SK-N-SH (cell line): Measurements from ENCODE around the gene PCP2. TPM values are rescaled to one million over a fixed set of nuclear protein-coding genes. Genes with fewer than 3 reads are reported as not detected.
A peak's percentile ranks its signal among the peaks of the same experiment; 100 is the strongest.

Source experiments
- CTCF ChIA-PET: fragments of 300-600, 350-600 bp; formaldehyde crosslinking; extraction: SDS; loops from one replicate; lab custom pipeline; 2021; lab: Yijun Ruan, JAX
- POLR2A ChIA-PET: fragments of 350-600 bp; sonication (Branson Sonifier 250); formaldehyde crosslinking; extraction: SDS; loops from one replicate; lab custom pipeline; 2020; ENCODE audit warnings: antibody characterized with exemption, inconsistent platforms; lab: Yijun Ruan, JAX
- DNase-seq: peaks from one replicate; pipeline ENCODE4 v3.0.0; 2012
- H2AFZ ChIP-seq: fragments of 200-600 bp; sonication (generic); 2 replicates; pipeline ENCODE4 v1.8.1; 2016; ENCODE audit warnings: antibody characterized with exemption, mild to moderate bottlenecking, low read depth
- H3F3A ChIP-seq: fragments of 200-600 bp; sonication (generic); replicated peaks from 2 replicates; pipeline ENCODE3; 2016; ENCODE audit warnings: antibody characterized with exemption, mild to moderate bottlenecking; ENCODE audit not compliant: insufficient read depth
- H3K27ac ChIP-seq, 2 experiments: fragments of 200-500 bp in 1 of 2; fragments of 200-600 bp in 1 of 2; sonication (Bioruptor generic) in 1 of 2; sonication (generic), shearing (Covaris generic) in 1 of 2; 2 replicates each; pipeline versions ENCODE4 v1.5.1 to v1.6.1; 2014 to 2016; ENCODE audit warnings: low read depth in 2 of 2, inconsistent platforms in 1 of 2, low read length in 1 of 2, mild to moderate bottlenecking in 1 of 2, mixed read lengths in 1 of 2
- H3K27me3 ChIP-seq: fragments of 200-600 bp; sonication (generic), shearing (Covaris generic); 2 replicates; pipeline ENCODE4 v1.6.1; 2016; ENCODE audit warnings: mixed run types; ENCODE audit not compliant: insufficient read depth
- H3K36me3 ChIP-seq, 2 experiments: fragments of 200-500 bp in 1 of 2; fragments of 200-600 bp in 1 of 2; sonication (Bioruptor generic) in 1 of 2; sonication (generic) in 1 of 2; replicated peaks in 1 of 2; 2 replicates each; pipeline versions ENCODE3 to v1.5.1; 2014 to 2016; ENCODE audit warnings: low read length in 1 of 2, mild to moderate bottlenecking in 1 of 2; ENCODE audit not compliant: insufficient read depth in 2 of 2, control insufficient read depth in 1 of 2
- H3K4me1 ChIP-seq, 2 experiments: fragments of 200-500 bp in 1 of 2; fragments of 200-600 bp in 1 of 2; sonication (Bioruptor generic) in 1 of 2; sonication (generic), shearing (Covaris generic) in 1 of 2; 2 replicates each; pipeline versions ENCODE4 v1.5.1 to v1.6.1; 2014 to 2016; ENCODE audit warnings: low read depth in 1 of 2, low read length in 1 of 2, mixed run types in 1 of 2; ENCODE audit not compliant: insufficient read depth in 2 of 2, control insufficient read depth in 1 of 2
- H3K4me2 ChIP-seq: fragments of 200-600 bp; sonication (generic), shearing (Covaris generic); 2 replicates; pipeline ENCODE4 v1.6.1; 2017; ENCODE audit warnings: mixed run types
- H3K4me3 ChIP-seq, 2 experiments: fragments of 200-500 bp in 1 of 2; fragments of 200-600 bp in 1 of 2; sonication (Bioruptor generic) in 1 of 2; sonication (generic), shearing (Covaris generic) in 1 of 2; 2 replicates each; pipeline versions ENCODE4 v1.5.1 to v1.8.1; 2014 to 2016; ENCODE audit warnings: low read depth in 2 of 2, inconsistent platforms in 1 of 2, low read length in 1 of 2, mild to moderate bottlenecking in 1 of 2, mixed read lengths in 1 of 2, moderate library complexity in 1 of 2
- H3K79me2 ChIP-seq: fragments of 200-600 bp; sonication (generic); 2 replicates; pipeline ENCODE4 v1.8.1; 2017; ENCODE audit warnings: mild to moderate bottlenecking; ENCODE audit not compliant: insufficient read depth
- H3K9ac ChIP-seq: fragments of 200-600 bp; sonication (generic); 2 replicates; pipeline ENCODE4 v1.6.1; 2017; ENCODE audit warnings: mixed run types
- H3K9me2 ChIP-seq: fragments of 200-600 bp; sonication (generic); 2 replicates; pipeline ENCODE4 v1.6.1; 2017; ENCODE audit warnings: mixed run types
- H3K9me3 ChIP-seq: fragments of 200-600 bp; sonication (generic); 2 replicates; pipeline ENCODE4 v1.6.1; 2017; ENCODE audit warnings: mixed run types, mild to moderate bottlenecking, moderate library complexity
- H4K20me1 ChIP-seq: fragments of 200-600 bp; sonication (generic); 2 replicates; pipeline ENCODE4 v1.6.1; 2017; ENCODE audit warnings: mild to moderate bottlenecking, mixed run types; ENCODE audit not compliant: insufficient read depth
- EZH2phosphoT487 ChIP-seq: fragments of 200-600 bp; sonication (generic); IDR thresholded peaks from 2 replicates; pipeline ENCODE4 v1.6.1; 2017; ENCODE audit warnings: low read depth, mixed run types, mild to moderate bottlenecking, antibody characterized with exemption, moderate library complexity, borderline replicate concordance
- FOSL2 ChIP-seq: IDR thresholded peaks from 2 replicates; pipeline ENCODE4 v1.4.0; 2012; ENCODE audit warnings: low read depth, mild to moderate bottlenecking, moderate library complexity, borderline replicate concordance
- FOXJ3 ChIP-seq: sonication (generic); formaldehyde crosslinking; IDR thresholded peaks from 2 replicates; pipeline ENCODE4 v1.5.1; 2020; ENCODE audit warnings: mild to moderate bottlenecking, missing genetic modification reagents
- GABPA ChIP-seq: IDR thresholded peaks from 2 replicates; pipeline ENCODE4 v1.4.0; 2012; ENCODE audit warnings: low read depth, mild to moderate bottlenecking
- GATA2 ChIP-seq: sonication (generic); formaldehyde crosslinking; IDR thresholded peaks from 2 replicates; pipeline ENCODE4 v1.5.0; 2020; ENCODE audit warnings: mild to moderate bottlenecking, missing genetic modification reagents
- MEF2A ChIP-seq: IDR thresholded peaks from 2 replicates; pipeline ENCODE4 v1.4.0; 2012; ENCODE audit warnings: low read depth, borderline replicate concordance
- NFIC ChIP-seq: IDR thresholded peaks from 2 replicates; pipeline ENCODE4 v1.4.0; 2012; ENCODE audit warnings: borderline replicate concordance
- PBX3 ChIP-seq: IDR thresholded peaks from 2 replicates; pipeline ENCODE4; 2012
- POLR2AphosphoS5 ChIP-seq: IDR thresholded peaks from 2 replicates; pipeline ENCODE4 v1.6.1; 2012; ENCODE audit warnings: low read depth, low read length
- RFX5 ChIP-seq: IDR thresholded peaks from 2 replicates; pipeline ENCODE4 v1.6.1; 2012; ENCODE audit warnings: mild to moderate bottlenecking, improper control_type of control experiment, low read length
- SIN3A ChIP-seq: IDR thresholded peaks from 2 replicates; pipeline ENCODE4 v1.6.1; 2012; ENCODE audit warnings: low read depth, mild to moderate bottlenecking, low read length, moderate library complexity, borderline replicate concordance
- TAF1 ChIP-seq: IDR thresholded peaks from 2 replicates; pipeline ENCODE4 v1.6.1; 2012; ENCODE audit warnings: low read depth, mild to moderate bottlenecking, low read length, moderate library complexity, borderline replicate concordance
- ZBTB33 ChIP-seq: IDR thresholded peaks from 2 replicates; pipeline ENCODE4 v1.4.0; 2012; ENCODE audit warnings: low read depth, borderline replicate concordance
- WGBS: methylation state at CpG from one replicate; pipeline ENCODE4 v1.1.6; 2017; ENCODE audit warnings: low lambda C conversion rate; 5-methylcytosine and 5-hydroxymethylcytosine counted together
- polyA plus RNA-seq, 3 experiments: library from polyadenylated mRNA; depleted of rRNA; stranded (reverse); fragments of >200 nt; gene quantifications; 2 replicates each; pipeline ENCODE4 v1.2.3, GENCODE V29; 2012
- TF ChIP-seq, protein P1 (sequence below): fragments of 150-350 bp; IDR thresholded peaks from 2 replicates; pipeline ENCODE4 v1.6.1; 2016; ENCODE audit warnings: mild to moderate bottlenecking, low read depth, low read length
- TF ChIP-seq, protein P2 (sequence below): IDR thresholded peaks from 2 replicates; pipeline ENCODE4 v1.4.0; 2012; ENCODE audit warnings: low read depth
- TF ChIP-seq, protein P3 (sequence below): IDR thresholded peaks from 2 replicates; pipeline ENCODE4 v1.4.0; 2012; ENCODE audit warnings: low read depth, borderline replicate concordance
- TF ChIP-seq, protein P4 (sequence below): IDR thresholded peaks from 2 replicates; pipeline ENCODE4 v1.6.1; 2012; ENCODE audit warnings: mild to moderate bottlenecking, low read depth, low read length, moderate library complexity

PCP2 gene
- polyA plus RNA-seq, 1 of the 3 experiments (the other 2 are of a cell fraction) = not detected

DNA sequence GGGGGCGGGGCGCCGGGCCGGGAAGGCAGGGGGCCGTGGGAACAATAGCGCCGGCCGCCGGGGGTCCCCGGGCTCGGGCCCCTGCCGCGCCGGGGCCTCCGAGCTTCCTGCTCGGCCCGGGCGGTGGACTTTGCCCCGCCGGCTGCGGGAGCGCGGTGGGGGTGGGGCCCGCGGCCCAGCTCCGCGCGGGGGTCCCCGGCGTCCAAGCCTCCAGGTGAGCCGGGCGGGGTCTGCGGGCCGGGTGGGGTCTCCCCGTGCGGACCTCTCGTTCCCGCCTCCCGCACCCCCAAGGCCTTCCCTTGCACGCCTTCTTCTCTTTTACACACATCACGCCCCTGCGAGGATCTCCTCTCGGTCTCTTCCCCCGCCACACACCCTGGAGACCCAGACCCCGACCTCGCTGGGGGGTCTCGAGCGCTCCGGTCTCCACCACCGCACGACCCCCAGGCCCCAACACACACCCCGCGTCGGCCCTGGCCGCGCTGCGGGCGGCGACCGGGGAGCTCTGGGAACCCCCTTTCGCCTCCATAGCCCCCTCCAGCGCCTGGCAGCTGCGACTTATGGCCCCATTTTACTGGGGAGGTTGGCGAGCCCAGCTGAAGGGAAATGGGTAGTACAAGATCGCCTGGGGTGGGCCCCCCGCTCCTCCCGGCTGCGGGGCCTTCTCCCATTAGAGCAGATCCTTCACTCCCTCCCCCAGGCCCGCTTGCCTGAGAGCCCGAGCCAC, 37.1 kb downstream of the PCP2 start:
- Histone ChIP-seq H3K9me2 (no peaks in the 10 kb centered on the region), H4K20me1 (no peaks in the 10 kb centered on the region), H3K79me2 (no peaks in the 10 kb centered on the region), H3K4me1 (peaks cover 0 to 8% of the 10 kb centered on the region in 2 experiments; a peak in 1 of 4 replicates), H2AFZ (no peak overlapping the region), H3F3A (no peaks in the 10 kb centered on the region), H3K36me3 (no peaks in the 10 kb centered on the region), H3K27me3 (peaks cover 22% of the 10 kb centered on the region), H3K27ac (no peak overlapping the region), H3K9me3 (no peaks in the 10 kb centered on the region), H3K9ac (no peak overlapping the region), H3K4me3 (peak overlapping the region in 1 of 2 experiments; percentile 48; a peak in 2 of 4 replicates), H3K4me2 (no peak overlapping the region)
- WGBS = 14% methylated on average over 19 of the region's 70 CpGs
- DNase-seq = peak; percentile 70
- POLR2A ChIA-PET = interaction anchor here (0.6 to 2.4 kb wide), 4 partner anchors 9 to 33 kb away, joined by 3 to 9 read pairs (median 4); partner anchors contain the start of genes PET100 and XAB2
- CTCF ChIA-PET = interaction anchor here (0.7 to 2.8 kb wide), 7 partner anchors 11 to 53 kb away, joined by 3 to 19 read pairs (median 3); no protein-coding TSS in a partner anchor
- TF ChIP-seq ZBTB33 (no peak), FOSL2 (no peak), MEF2A (no peak), TAF1 (no peak), GATA2 (CRISPR knock-in tag) (no peak), SIN3A (no peak), EZH2phosphoT487 (no peak), POLR2AphosphoS5 (no peak), FOXJ3 (CRISPR knock-in tag) (no peak), RFX5 (no peak), GABPA (no peak), NFIC (no peak), PBX3 (no peak)
- TF ChIP-seq, protein P1, sequence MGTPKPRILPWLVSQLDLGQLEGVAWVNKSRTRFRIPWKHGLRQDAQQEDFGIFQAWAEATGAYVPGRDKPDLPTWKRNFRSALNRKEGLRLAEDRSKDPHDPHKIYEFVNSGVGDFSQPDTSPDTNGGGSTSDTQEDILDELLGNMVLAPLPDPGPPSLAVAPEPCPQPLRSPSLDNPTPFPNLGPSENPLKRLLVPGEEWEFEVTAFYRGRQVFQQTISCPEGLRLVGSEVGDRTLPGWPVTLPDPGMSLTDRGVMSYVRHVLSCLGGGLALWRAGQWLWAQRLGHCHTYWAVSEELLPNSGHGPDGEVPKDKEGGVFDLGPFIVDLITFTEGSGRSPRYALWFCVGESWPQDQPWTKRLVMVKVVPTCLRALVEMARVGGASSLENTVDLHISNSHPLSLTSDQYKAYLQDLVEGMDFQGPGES = no peak
- TF ChIP-seq, protein P2, sequence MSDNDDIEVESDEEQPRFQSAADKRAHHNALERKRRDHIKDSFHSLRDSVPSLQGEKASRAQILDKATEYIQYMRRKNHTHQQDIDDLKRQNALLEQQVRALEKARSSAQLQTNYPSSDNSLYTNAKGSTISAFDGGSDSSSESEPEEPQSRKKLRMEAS = no peak
- TF ChIP-seq, protein P3, sequence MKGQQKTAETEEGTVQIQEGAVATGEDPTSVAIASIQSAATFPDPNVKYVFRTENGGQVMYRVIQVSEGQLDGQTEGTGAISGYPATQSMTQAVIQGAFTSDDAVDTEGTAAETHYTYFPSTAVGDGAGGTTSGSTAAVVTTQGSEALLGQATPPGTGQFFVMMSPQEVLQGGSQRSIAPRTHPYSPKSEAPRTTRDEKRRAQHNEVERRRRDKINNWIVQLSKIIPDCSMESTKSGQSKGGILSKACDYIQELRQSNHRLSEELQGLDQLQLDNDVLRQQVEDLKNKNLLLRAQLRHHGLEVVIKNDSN = no peak
- TF ChIP-seq, protein P4, sequence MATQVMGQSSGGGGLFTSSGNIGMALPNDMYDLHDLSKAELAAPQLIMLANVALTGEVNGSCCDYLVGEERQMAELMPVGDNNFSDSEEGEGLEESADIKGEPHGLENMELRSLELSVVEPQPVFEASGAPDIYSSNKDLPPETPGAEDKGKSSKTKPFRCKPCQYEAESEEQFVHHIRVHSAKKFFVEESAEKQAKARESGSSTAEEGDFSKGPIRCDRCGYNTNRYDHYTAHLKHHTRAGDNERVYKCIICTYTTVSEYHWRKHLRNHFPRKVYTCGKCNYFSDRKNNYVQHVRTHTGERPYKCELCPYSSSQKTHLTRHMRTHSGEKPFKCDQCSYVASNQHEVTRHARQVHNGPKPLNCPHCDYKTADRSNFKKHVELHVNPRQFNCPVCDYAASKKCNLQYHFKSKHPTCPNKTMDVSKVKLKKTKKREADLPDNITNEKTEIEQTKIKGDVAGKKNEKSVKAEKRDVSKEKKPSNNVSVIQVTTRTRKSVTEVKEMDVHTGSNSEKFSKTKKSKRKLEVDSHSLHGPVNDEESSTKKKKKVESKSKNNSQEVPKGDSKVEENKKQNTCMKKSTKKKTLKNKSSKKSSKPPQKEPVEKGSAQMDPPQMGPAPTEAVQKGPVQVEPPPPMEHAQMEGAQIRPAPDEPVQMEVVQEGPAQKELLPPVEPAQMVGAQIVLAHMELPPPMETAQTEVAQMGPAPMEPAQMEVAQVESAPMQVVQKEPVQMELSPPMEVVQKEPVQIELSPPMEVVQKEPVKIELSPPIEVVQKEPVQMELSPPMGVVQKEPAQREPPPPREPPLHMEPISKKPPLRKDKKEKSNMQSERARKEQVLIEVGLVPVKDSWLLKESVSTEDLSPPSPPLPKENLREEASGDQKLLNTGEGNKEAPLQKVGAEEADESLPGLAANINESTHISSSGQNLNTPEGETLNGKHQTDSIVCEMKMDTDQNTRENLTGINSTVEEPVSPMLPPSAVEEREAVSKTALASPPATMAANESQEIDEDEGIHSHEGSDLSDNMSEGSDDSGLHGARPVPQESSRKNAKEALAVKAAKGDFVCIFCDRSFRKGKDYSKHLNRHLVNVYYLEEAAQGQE = no peak
